A549 (cell line): Measurements from ENCODE around the gene TRNT1. TPM values are rescaled to one million over a fixed set of nuclear protein-coding genes. Genes with fewer than 3 reads are reported as not detected.

ENCODE experiments used
- ATAC-seq, 2 experiments: fragments of 200-7000 bp in 1 of 2; fragments of >200 bp in 1 of 2; cut with Nextera tagmentation in 1 of 2; cut with Tn5 transposase in 1 of 2; 3 replicates each; pipeline versions ENCODE4 v1.8.0 to v1.9.1; 2018 to 2020; ENCODE audit warnings: mild to moderate bottlenecking in 1 of 2, moderate library complexity in 1 of 2
- CTCF ChIA-PET: fragments of 300-600 bp; sonication (Branson Sonifier 250); formaldehyde crosslinking; extraction: SDS; loops from one replicate; lab custom pipeline; 2021; ENCODE audit warnings: antibody characterized with exemption, inconsistent platforms; lab: Yijun Ruan, JAX
- POLR2A ChIA-PET: fragments of 350-600 bp; formaldehyde crosslinking; extraction: SDS; loops from one replicate; lab custom pipeline; 2021; ENCODE audit warnings: antibody characterized with exemption, inconsistent platforms; lab: Yijun Ruan, JAX
- DNase-seq, 2 experiments: peaks; one replicate each; pipeline versions ENCODE4 v3.0.0 to v3.0.0-alpha.2; 2011 to 2016; ENCODE audit warnings: low read depth in 1 of 2, low spot score in 1 of 2
- FAIRE-seq: peaks from 2 replicates; lab custom pipeline; 2011; peaks lifted over from hg19 to GRCh38; lab: Jason Lieb, UNC
- H3K27ac ChIP-seq, 2 experiments: fragments of >200 bp; sonication (Bioruptor Twin); formaldehyde crosslinking; 3 replicates each; pipeline ENCODE4 v1.5.1; 2016 to 2017
- H3K4me1 ChIP-seq: fragments of >200 bp; sonication (Bioruptor Twin); formaldehyde crosslinking; 3 replicates; pipeline ENCODE4 v1.6.1; 2016
- H3K4me2 ChIP-seq: fragments of >200 bp; sonication (Bioruptor Twin); formaldehyde crosslinking; 3 replicates; pipeline ENCODE4 v1.6.1; 2016
- H3K4me3 ChIP-seq: fragments of >200 bp; sonication (Bioruptor Twin); formaldehyde crosslinking; 3 replicates; pipeline ENCODE4 v1.5.1; 2016
- H3K9me3 ChIP-seq: fragments of >200 bp; sonication (Bioruptor Twin); formaldehyde crosslinking; 3 replicates; pipeline ENCODE4 v1.6.1; 2016
- BCL3 ChIP-seq: fragments of >200 bp; sonication (Bioruptor Twin); formaldehyde crosslinking; IDR thresholded peaks from 3 replicates; pipeline ENCODE4 v1.6.1; 2016
- BHLHE40 ChIP-seq: IDR thresholded peaks from 2 replicates; pipeline ENCODE4 v1.6.1; 2012; ENCODE audit warnings: low read depth, low read length, inconsistent platforms
- CBX2 ChIP-seq: fragments of 200-600 bp; sonication (generic); IDR thresholded peaks from 2 replicates; pipeline ENCODE4 v1.6.1; 2016; ENCODE audit warnings: low read depth, mild to moderate bottlenecking, borderline replicate concordance
- CBX8 ChIP-seq: fragments of 200-600 bp; sonication (generic); IDR thresholded peaks from 2 replicates; pipeline ENCODE4 v1.6.1; 2016
- CEBPB ChIP-seq, 2 experiments: fragments of >200 bp in 1 of 2; sonication (Bioruptor Twin) in 1 of 2; formaldehyde crosslinking in 1 of 2; IDR thresholded peaks; 2 replicates each; pipeline ENCODE4 v1.6.1; 2012 to 2016
- CHD2 ChIP-seq: fragments of 150-350 bp; IDR thresholded peaks from 2 replicates; pipeline ENCODE4 v1.6.1; 2014; ENCODE audit warnings: low read length; ENCODE audit not compliant: partially characterized antibody
- E2F6 ChIP-seq: IDR thresholded peaks from 2 replicates; pipeline ENCODE4 v1.6.1; 2012; ENCODE audit warnings: low read depth, borderline replicate concordance
- ELK1 ChIP-seq: fragments of 150-350 bp; IDR thresholded peaks from 2 replicates; pipeline ENCODE4 v1.6.1; 2014; ENCODE audit warnings: low read depth, mild to moderate bottlenecking, low read length
- FOSB ChIP-seq: fragments of 250-450 bp; sonication (Bioruptor Pico); IDR thresholded peaks from 2 replicates; pipeline ENCODE4 v1.5.0; 2020; ENCODE audit warnings: mild to moderate bottlenecking, moderate library complexity
- HDAC2 ChIP-seq: fragments of 200-600 bp; sonication (generic); IDR thresholded peaks from 2 replicates; pipeline ENCODE4 v1.6.1; 2016
- HES2 ChIP-seq: fragments of >200 bp; sonication (Bioruptor Twin); formaldehyde crosslinking; IDR thresholded peaks from 2 replicates; pipeline ENCODE4 v1.6.1; 2016
- HMGXB4 ChIP-seq: fragments of 250-450 bp; sonication (Bioruptor Pico); IDR thresholded peaks from 2 replicates; pipeline ENCODE4 v1.5.0; 2021; ENCODE audit warnings: mild to moderate bottlenecking, moderate library complexity, borderline replicate concordance
- HOXB13 ChIP-seq: fragments of 250-450 bp; sonication (Bioruptor Pico); IDR thresholded peaks from 2 replicates; pipeline ENCODE4 v1.5.0; 2020; ENCODE audit warnings: low read depth, mild to moderate bottlenecking, moderate library complexity
- HOXB5 ChIP-seq: fragments of 250-450 bp; sonication (Bioruptor Pico); IDR thresholded peaks from 2 replicates; pipeline ENCODE4 v1.5.0; 2020; ENCODE audit warnings: mild to moderate bottlenecking, moderate library complexity
- JUN ChIP-seq, 2 experiments: fragments of >200 bp; sonication (Bioruptor Twin); formaldehyde crosslinking; IDR thresholded peaks; 2 replicates in 1 of 2; 3 replicates in 1 of 2; pipeline ENCODE4 v1.6.1; 2016 to 2017
- JUNB ChIP-seq: fragments of >200 bp; sonication (Bioruptor Twin); formaldehyde crosslinking; IDR thresholded peaks from 2 replicates; pipeline ENCODE4 v1.6.1; 2016
- KDM1A ChIP-seq: fragments of 200-600 bp; sonication (generic); IDR thresholded peaks from 2 replicates; pipeline ENCODE4 v1.6.1; 2016; ENCODE audit warnings: low read depth, mild to moderate bottlenecking
- MAFK ChIP-seq: fragments of 450-650 bp; IDR thresholded peaks from 2 replicates; pipeline ENCODE4 v1.6.1; 2014; ENCODE audit not compliant: partially characterized antibody
- MAX ChIP-seq: IDR thresholded peaks from 2 replicates; pipeline ENCODE4 v1.6.1; 2012
- MAZ ChIP-seq: fragments of 150-350 bp; IDR thresholded peaks from 2 replicates; pipeline ENCODE4 v1.6.1; 2014; ENCODE audit warnings: antibody characterized with exemption, low read depth, low read length, borderline replicate concordance
- NFE2L2 ChIP-seq: fragments of 150-350 bp; conservative IDR thresholded peaks from 2 replicates; pipeline ENCODE4 v1.6.1; 2014; ENCODE audit warnings: low read length
- NPAS2 ChIP-seq: fragments of 250-450 bp; sonication (Bioruptor Pico); IDR thresholded peaks from 2 replicates; pipeline ENCODE4 v1.8.0; 2022; ENCODE audit warnings: mild to moderate bottlenecking, moderate library complexity, borderline replicate concordance
- NR3C1 ChIP-seq: fragments of >200 bp; sonication (Bioruptor Twin); formaldehyde crosslinking; IDR thresholded peaks from 3 replicates; pipeline ENCODE4 v1.6.1; 2017
- PHF8 ChIP-seq: fragments of 200-600 bp; sonication (generic); IDR thresholded peaks from 2 replicates; pipeline ENCODE4 v1.6.1; 2016; ENCODE audit warnings: low read depth, mild to moderate bottlenecking, antibody characterized with exemption, moderate library complexity, borderline replicate concordance
- RCOR1 ChIP-seq: fragments of 150-350 bp; IDR thresholded peaks from 2 replicates; pipeline ENCODE4 v1.6.1; 2014; ENCODE audit warnings: antibody characterized with exemption, low read length, low read depth
- RFX5 ChIP-seq: fragments of 450-650 bp; IDR thresholded peaks from 2 replicates; pipeline ENCODE4 v1.7.1; 2014; ENCODE audit warnings: antibody characterized with exemption, mild to moderate bottlenecking, moderate library complexity
- SMC3 ChIP-seq: fragments of >200 bp; sonication (Bioruptor Twin); formaldehyde crosslinking; IDR thresholded peaks from 3 replicates; pipeline ENCODE4 v1.6.1; 2018; ENCODE audit warnings: inconsistent platforms
- TFCP2L1 ChIP-seq: fragments of 250-450 bp; sonication (Bioruptor Pico); IDR thresholded peaks from 2 replicates; pipeline ENCODE4 v1.5.0; 2021; ENCODE audit warnings: mild to moderate bottlenecking
- USF2 ChIP-seq: fragments of 450-650 bp; IDR thresholded peaks from 2 replicates; pipeline ENCODE4 v1.6.1; 2014; ENCODE audit warnings: antibody characterized with exemption
- ZNF302 ChIP-seq: fragments of 250-450 bp; sonication (Bioruptor Pico); IDR thresholded peaks from 2 replicates; pipeline ENCODE4 v1.9.0; 2021; ENCODE audit warnings: inconsistent platforms, mild to moderate bottlenecking, moderate library complexity
- WGBS: methylation state at CpG from one replicate; pipeline ENCODE4 v1.1.6; 2017; ENCODE audit errors: missing lambda C conversion rate; 5-methylcytosine and 5-hydroxymethylcytosine counted together
- polyA plus RNA-seq, 4 experiments: library from polyadenylated mRNA; depleted of rRNA in 3 of 4; stranded (reverse); fragments of >200 nt; fragmentation: RNase III in 1 of 4; extraction: RNeasy Plus Mini Kit Qiagen cat#74134 plus additional on column Dnase treatment in 1 of 4; gene quantifications; 2 replicates in 3 of 4; 3 replicates in 1 of 4; pipeline ENCODE4 v1.2.3, GENCODE V29; 2011 to 2017

TRNT1 gene
- polyA plus RNA-seq, 2 of the 4 experiments (the other 2 are of a cell fraction), result 25.7 to 32.0 TPM

- no peak overlapping the region for H3K4me3 ChIP-seq
- H3K4me1 ChIP-seq, result no peaks in the 10 kb centered on the region
- no peaks in the 10 kb centered on the region for H3K9me3 ChIP-seq
- 4% methylated on average over 2 of the region's 2 CpGs for WGBS
- ATAC-seq (no peak), FAIRE-seq (no peak), DNase-seq (no peak)
- CTCF ChIA-PET, result no interaction called here
- H3K4me2 ChIP-seq, result no peak overlapping the region
- TF ChIP-seq TFCP2L1 (CRISPR knock-in tag) (no peak), E2F6 (no peak), JUN (IDR thresholded peaks at IDR 0.05) (no peak), SMC3 (no peak), MAX (no peak), NPAS2 (CRISPR knock-in tag) (no peak), JUNB (no peak), CBX8 (no peak), HOXB13 (CRISPR knock-in tag) (no peak), KDM1A (no peak)
- POLR2A ChIA-PET, result no interaction called here
- no peak overlapping the region for H3K27ac ChIP-seq
Measured at GRCh38 chr3:3082234-3082924, 44.4 kb upstream of the TRNT1 start.

- no peaks in the 10 kb centered on the region for H3K4me1 ChIP-seq
- WGBS, result no CpG with 5 or more reads among the region's 3 CpGs
- no peak for FAIRE-seq
- DNase-seq, result no peak
- H3K4me3 ChIP-seq, result no peak overlapping the region
- H3K9me3 ChIP-seq, result no peaks in the 10 kb centered on the region
- H3K27ac ChIP-seq, result no peak overlapping the region
- POLR2A ChIA-PET, result no interaction called here
- no peak for ATAC-seq
- no peak overlapping the region for H3K4me2 ChIP-seq
- TF ChIP-seq NFE2L2 (no peak), FOSB (CRISPR knock-in tag) (no peak), RCOR1 (no peak), MAFK (no peak), USF2 (no peak), PHF8 (no peak), HOXB5 (CRISPR knock-in tag) (no peak)
- CTCF ChIA-PET, result interaction anchor here (1.2 kb wide), 1 partner anchor 19 kb away, joined by 3 read pairs; no protein-coding TSS in a partner anchor
Measured at GRCh38 chr3:3084890-3085289, 41.9 kb upstream of the TRNT1 start.

- Histone ChIP-seq H3K9me3 (no peaks in the 10 kb centered on the region), H3K4me1 (no peaks in the 10 kb centered on the region), H3K4me3 (no peak overlapping the region), H3K4me2 (no peak overlapping the region), H3K27ac (no peak overlapping the region)
- WGBS, result 9% methylated on average over 6 of the region's 6 CpGs
- ATAC-seq (no peak), DNase-seq (no peak), FAIRE-seq (no peak)
- ChIA-PET POLR2A (no interaction called here), CTCF (no interaction called here)
- TF ChIP-seq NR3C1, result no peak
- no peak for TF ChIP-seq HES2
- TF ChIP-seq HDAC2, result no peak
- no peak for TF ChIP-seq MAZ
- TF ChIP-seq BCL3, result no peak
- TF ChIP-seq NFE2L2, result no peak
- TF ChIP-seq JUN (IDR thresholded peaks at IDR 0.05), result no peak
- no peak for TF ChIP-seq ELK1
- no peak for TF ChIP-seq CBX8
- no peak for TF ChIP-seq CHD2
- no peak for TF ChIP-seq HOXB5 (CRISPR knock-in tag)
- TF ChIP-seq HOXB13 (CRISPR knock-in tag), result no peak
- no peak for TF ChIP-seq CEBPB (IDR thresholded peaks at IDR 0.05)
- TF ChIP-seq CBX2, result no peak
- TF ChIP-seq BHLHE40, result no peak
- no peak for TF ChIP-seq HMGXB4 (CRISPR knock-in tag)
- no peak for TF ChIP-seq ZNF302
- no peak for TF ChIP-seq KDM1A
- TF ChIP-seq RFX5, result no peak
Measured at GRCh38 chr3:3085782-3086181, 41.0 kb upstream of the TRNT1 start.
